Measurements from ENCODE around the gene TMEM107. TPM values are rescaled to one million over a fixed set of nuclear protein-coding genes. Genes with fewer than 3 reads are reported as not detected.

TMEM107 gene
- total RNA-seq, 2 experiments from 2014 or later: 24.0 to 34.4 TPM

- Mint-ChIP-seq H3K9me3 (ENCODE audit: low read depth) (no peaks in the 10 kb centered on the region), H3K27ac (peak overlapping the region; percentile 47), H3K4me1 (peaks cover 30% of the 10 kb centered on the region), H3K36me3 (ENCODE audit: low read depth) (peaks cover 34% of the 10 kb centered on the region), H3K4me3 (no peak overlapping the region), H3K27me3 (no peaks in the 10 kb centered on the region)
- POLR2A ChIA-PET: interaction anchor here (0.5 to 1.7 kb wide), 6 partner anchors 10 to 465 kb away, joined by 4 to 14 read pairs (median 5); no protein-coding TSS in a partner anchor
- no peak for ATAC-seq
- CTCF ChIA-PET: interaction anchor here (0.6 to 1.4 kb wide), 6 partner anchors 8 to 24 kb away, joined by 3 to 6 read pairs (median 4); no protein-coding TSS in a partner anchor
- intact Hi-C loops (cut with DNase I, micrococcal nuclease): loop anchor here (1.0 to 10.0 kb wide), 8 partner anchors 11 to 906 kb away; partner anchors contain the start of genes CD68 (in 1 of the 2), CNTROB (in 1 of the 2), GABARAP (in 1 of the 2) and KDM6B (in 1 of the 2)
- no peak for DNase-seq
These were observed 25.7 kb downstream of the TMEM107 start for GRCh38 chr17:8150194-8151119.

GRCh38 chr17:8149419-8150193 is 26.6 kb downstream of the TMEM107 start:
- H3K27ac Mint-ChIP-seq: peak overlapping the region; percentile 8
- no peaks in the 10 kb centered on the region for H3K27me3 Mint-ChIP-seq
- H3K4me3 Mint-ChIP-seq: peak overlapping the region; percentile 12
- POLR2A ChIA-PET: interaction anchor here (1.7 to 2.3 kb wide), 2 partner anchors 11 to 23 kb away, joined by 8 to 10 read pairs; no protein-coding TSS in a partner anchor
- CTCF ChIA-PET: interaction anchor here (1.1 to 1.3 kb wide), 2 partner anchors 9 to 12 kb away, joined by 3 to 6 read pairs; no protein-coding TSS in a partner anchor
- H3K4me1 Mint-ChIP-seq: peaks cover 30% of the 10 kb centered on the region
- intact Hi-C loops (cut with DNase I, micrococcal nuclease): loop anchor here (2.0 to 10.0 kb wide), 6 partner anchors 217 to 905 kb away; partner anchors contain the start of genes CD68 (in 1 of the 2), CNTROB (in 1 of the 2), GABARAP (in 1 of the 2) and KDM6B (in 1 of the 2)
- no peak for DNase-seq
- no peak for ATAC-seq
- H3K9me3 Mint-ChIP-seq (ENCODE audit: low read depth): no peaks in the 10 kb centered on the region
- H3K36me3 Mint-ChIP-seq (ENCODE audit: low read depth): peaks cover 40% of the 10 kb centered on the region

GRCh38 chr17:8148560-8148959 is 27.6 kb downstream of the TMEM107 start:
- intact Hi-C loops (cut with DNase I, micrococcal nuclease): no loop called here
- peaks cover 40% of the 10 kb centered on the region for H3K36me3 Mint-ChIP-seq (ENCODE audit: low read depth)
- POLR2A ChIA-PET: interaction anchor here (2.3 kb wide), 1 partner anchor 24 kb away, joined by 8 read pairs; no protein-coding TSS in a partner anchor

GRCh38 chr17:8147805-8148404 is 28.3 kb downstream of the TMEM107 start:
- no peak for DNase-seq
- POLR2A ChIA-PET: interaction anchor here (2.3 kb wide), 1 partner anchor 25 kb away, joined by 8 read pairs; no protein-coding TSS in a partner anchor
- Mint-ChIP-seq H3K36me3 (ENCODE audit: low read depth) (peaks cover 37% of the 10 kb centered on the region), H3K27ac (no peak overlapping the region), H3K9me3 (ENCODE audit: low read depth) (no peaks in the 10 kb centered on the region), H3K4me1 (peaks cover 22% of the 10 kb centered on the region), H3K4me3 (no peak overlapping the region), H3K27me3 (no peaks in the 10 kb centered on the region)
- intact Hi-C loops (cut with DNase I, micrococcal nuclease): no loop called here
- CTCF ChIA-PET: interaction anchor here (0.6 to 0.7 kb wide), 4 partner anchors 55 to 232 kb away, joined by 3 to 4 read pairs (median 3); partner anchors contain the start of gene RNF227
- no peak for ATAC-seq

More at GRCh38 chr17:8148560-8148959, 27.6 kb downstream of the TMEM107 start:
- ATAC-seq (no peak), DNase-seq (no peak)
- Mint-ChIP-seq H3K27me3 (no peaks in the 10 kb centered on the region), H3K9me3 (ENCODE audit: low read depth) (no peaks in the 10 kb centered on the region), H3K27ac (no peak overlapping the region), H3K4me3 (no peak overlapping the region), H3K4me1 (peaks cover 29% of the 10 kb centered on the region)
- CTCF ChIA-PET: interaction anchor here (0.6 to 0.7 kb wide), 3 partner anchors 10 to 233 kb away, joined by 3 to 5 read pairs (median 3); partner anchors contain the start of gene RNF227

GRCh38 chr17:8147141-8147804 is 28.9 kb downstream of the TMEM107 start:
- POLR2A ChIA-PET: interaction anchor here (2.3 kb wide), 1 partner anchor 26 kb away, joined by 8 read pairs; no protein-coding TSS in a partner anchor
- ATAC-seq (no peak), DNase-seq (no peak)
- Mint-ChIP-seq H3K36me3 (ENCODE audit: low read depth) (peaks cover 41% of the 10 kb centered on the region), H3K4me3 (no peak overlapping the region), H3K4me1 (peaks cover 16% of the 10 kb centered on the region), H3K27ac (no peak overlapping the region), H3K9me3 (ENCODE audit: low read depth) (no peaks in the 10 kb centered on the region), H3K27me3 (no peaks in the 10 kb centered on the region)
- CTCF ChIA-PET: interaction anchor here (0.6 kb wide), 2 partner anchors 65 to 66 kb away, joined by 3 to 4 read pairs; no protein-coding TSS in a partner anchor
- intact Hi-C loops (cut with DNase I, micrococcal nuclease): no loop called here

GRCh38 chr17:8146381-8147140 is 29.6 kb downstream of the TMEM107 start:
- Mint-ChIP-seq H3K27ac (no peak overlapping the region), H3K4me3 (no peak overlapping the region), H3K4me1 (peaks cover 13% of the 10 kb centered on the region), H3K27me3 (no peaks in the 10 kb centered on the region), H3K36me3 (ENCODE audit: low read depth) (peaks cover 47% of the 10 kb centered on the region), H3K9me3 (ENCODE audit: low read depth) (no peaks in the 10 kb centered on the region)
- ChIA-PET POLR2A (no interaction called here), CTCF (interaction anchor here (0.5 to 0.6 kb wide), 2 partner anchors 16 to 36 kb away, joined by 3 to 4 read pairs; no protein-coding TSS in a partner anchor)
- intact Hi-C loops (cut with DNase I, micrococcal nuclease): no loop called here
- DNase-seq (no peak), ATAC-seq (no peak)

- intact Hi-C loops (cut with DNase I, micrococcal nuclease): no loop called here
- Mint-ChIP-seq H3K27me3 (no peaks in the 10 kb centered on the region), H3K4me1 (peaks cover 12% of the 10 kb centered on the region), H3K27ac (no peak overlapping the region), H3K36me3 (ENCODE audit: low read depth) (peaks cover 53% of the 10 kb centered on the region), H3K4me3 (no peak overlapping the region), H3K9me3 (ENCODE audit: low read depth) (no peaks in the 10 kb centered on the region)
- ChIA-PET CTCF (interaction anchor here (0.5 to 0.6 kb wide), 2 partner anchors 15 to 37 kb away, joined by 3 to 4 read pairs; no protein-coding TSS in a partner anchor), POLR2A (no interaction called here)
- DNase-seq: no peak
- ATAC-seq: no peak
These were observed 30.4 kb downstream of the TMEM107 start for GRCh38 chr17:8145811-8146210.

- DNase-seq (no peak), ATAC-seq (no peak)
- Mint-ChIP-seq H3K27me3 (no peaks in the 10 kb centered on the region), H3K4me1 (peaks cover 3% of the 10 kb centered on the region), H3K9me3 (ENCODE audit: low read depth) (no peaks in the 10 kb centered on the region), H3K4me3 (no peak overlapping the region), H3K36me3 (ENCODE audit: low read depth) (peaks cover 54% of the 10 kb centered on the region), H3K27ac (no peak overlapping the region)
- POLR2A ChIA-PET: no interaction called here
- intact Hi-C loops (cut with DNase I, micrococcal nuclease): no loop called here
- CTCF ChIA-PET: interaction anchor here (1.1 kb wide), 1 partner anchor 39 kb away, joined by 3 read pairs; no protein-coding TSS in a partner anchor
These were observed 31.6 kb downstream of the TMEM107 start for GRCh38 chr17:8144401-8145231.
